Smooth muscle cell (in vitro differentiated cells): Measurements from ENCODE around the gene ZFAND5. TPM values are rescaled to one million over a fixed set of nuclear protein-coding genes. Genes with fewer than 3 reads are reported as not detected.

Source experiments
- DNase-seq: peaks from one replicate; lab custom pipeline; 2025; ENCODE audit not compliant: unreplicated experiment; lab: John Stamatoyannopoulos, UW
- H2AFZ ChIP-seq: fragments of 200-600 bp; sonication (generic); 2 replicates; pipeline ENCODE4 v1.6.0; 2016; ENCODE audit warnings: antibody characterized with exemption, low read depth, mild to moderate bottlenecking
- H3F3A ChIP-seq: fragments of 200-600 bp; sonication (generic); 2 replicates; pipeline ENCODE4 v1.6.0; 2017; ENCODE audit warnings: antibody characterized with exemption, low read depth
- H3K27ac ChIP-seq: fragments of 200-600 bp; sonication (generic); 2 replicates; pipeline ENCODE4 v1.5.1; 2016; ENCODE audit warnings: low read depth, mild to moderate bottlenecking
- H3K27me3 ChIP-seq: fragments of 200-600 bp; sonication (generic); 2 replicates; pipeline ENCODE4 v1.6.1; 2016; ENCODE audit warnings: low read depth, mild to moderate bottlenecking
- H3K36me3 ChIP-seq: fragments of 200-600 bp; sonication (generic); 2 replicates; pipeline ENCODE4 v1.5.1; 2016; ENCODE audit warnings: low read depth
- H3K4me1 ChIP-seq: fragments of 200-600 bp; sonication (generic); 2 replicates; pipeline ENCODE4 v1.5.1; 2016; ENCODE audit warnings: low read depth
- H3K4me2 ChIP-seq: fragments of 200-600 bp; sonication (generic); 2 replicates; pipeline ENCODE4 v1.6.0; 2016; ENCODE audit warnings: mild to moderate bottlenecking
- H3K4me3 ChIP-seq: fragments of 200-600 bp; sonication (generic); 2 replicates; pipeline ENCODE4 v1.5.1; 2016; ENCODE audit warnings: mild to moderate bottlenecking
- H3K79me2 ChIP-seq: fragments of 200-600 bp; sonication (generic); 2 replicates; pipeline ENCODE4 v1.6.0; 2016; ENCODE audit warnings: low read depth, mild to moderate bottlenecking
- H3K9ac ChIP-seq: fragments of 200-600 bp; sonication (generic); 2 replicates; pipeline ENCODE4 v1.6.0; 2016; ENCODE audit warnings: low read depth
- H3K9me3 ChIP-seq: fragments of 200-600 bp; sonication (generic); replicated peaks from 2 replicates; pipeline ENCODE4 v1.5.1; 2016; ENCODE audit warnings: low read depth
- H4K20me1 ChIP-seq: fragments of 200-600 bp; sonication (generic); 2 replicates; pipeline ENCODE4 v1.6.0; 2016; ENCODE audit warnings: low read depth
- CTCF ChIP-seq: fragments of 200-600 bp; sonication (generic); IDR thresholded peaks from 2 replicates; pipeline ENCODE4 v1.5.1; 2017; ENCODE audit warnings: borderline replicate concordance, mild to moderate bottlenecking, antibody characterized with exemption; ENCODE audit not compliant: insufficient read depth, poor library complexity, severe bottlenecking
- WGBS: methylation state at CpG from one replicate; pipeline ENCODE4 v1.1.7; 2016; ENCODE audit warnings: low lambda C conversion rate; 5-methylcytosine and 5-hydroxymethylcytosine counted together
- polyA plus RNA-seq: library from polyadenylated mRNA; unstranded; fragments of >200 nt; fragmentation: Nextera tagmentation; extraction: Ambion mirVana; gene quantifications from 2 replicates; pipeline ENCODE4 v1.2.1, GENCODE V29; 2016
- total RNA-seq: library from RNA; depleted of rRNA; stranded (reverse); fragments of >200 nt; gene quantifications from 2 replicates; pipeline ENCODE4 v1.2.3, GENCODE V29; 2014

The ZFAND5 gene
- total and polyA plus RNA-seq, 2 experiments from 2014 or later, result 163 to 244 TPM

- no peak for DNase-seq
- no peak overlapping the region for H3K4me3 ChIP-seq
- no peaks in the 10 kb centered on the region for H3K4me1 ChIP-seq
- H3K9me3 ChIP-seq, result no peaks in the 10 kb centered on the region
- H3K9ac ChIP-seq, result no peak overlapping the region
- no peak overlapping the region for H2AFZ ChIP-seq
- no peak overlapping the region for H3K4me2 ChIP-seq
- H4K20me1 ChIP-seq, result no peaks in the 10 kb centered on the region
- 86% methylated on average over 4 of the region's 4 CpGs for WGBS
- no peaks in the 10 kb centered on the region for H3K27me3 ChIP-seq
- H3F3A ChIP-seq, result no peaks in the 10 kb centered on the region
- no peak overlapping the region for H3K27ac ChIP-seq
- no peaks in the 10 kb centered on the region for H3K36me3 ChIP-seq
- TF ChIP-seq CTCF, result no peak
- H3K79me2 ChIP-seq, result no peaks in the 10 kb centered on the region
These were observed 17.4 kb upstream of the ZFAND5 start for GRCh38 chr9:72382405-72382804.

- no peak overlapping the region for H3K4me3 ChIP-seq
- DNase-seq, result no peak
- H3K36me3 ChIP-seq, result no peaks in the 10 kb centered on the region
- no peak overlapping the region for H3K9ac ChIP-seq
- H3K9me3 ChIP-seq, result no peaks in the 10 kb centered on the region
- no peak overlapping the region for H3K27ac ChIP-seq
- no peaks in the 10 kb centered on the region for H4K20me1 ChIP-seq
- no peaks in the 10 kb centered on the region for H3K27me3 ChIP-seq
- H2AFZ ChIP-seq, result no peak overlapping the region
- H3K79me2 ChIP-seq, result no peaks in the 10 kb centered on the region
- H3K4me1 ChIP-seq, result no peaks in the 10 kb centered on the region
- H3F3A ChIP-seq, result no peaks in the 10 kb centered on the region
- TF ChIP-seq CTCF, result no peak
- WGBS, result 90% methylated on average over 4 of the region's 4 CpGs
- H3K4me2 ChIP-seq, result no peak overlapping the region
These were observed 12.0 kb upstream of the ZFAND5 start for GRCh38 chr9:72377041-72377440.

- Histone ChIP-seq H3K27ac (no peak overlapping the region), H3F3A (no peaks in the 10 kb centered on the region), H3K4me1 (no peaks in the 10 kb centered on the region), H3K79me2 (no peaks in the 10 kb centered on the region), H3K9ac (no peak overlapping the region), H3K4me3 (no peak overlapping the region), H3K27me3 (no peaks in the 10 kb centered on the region), H3K36me3 (no peaks in the 10 kb centered on the region), H4K20me1 (no peaks in the 10 kb centered on the region), H3K9me3 (no peaks in the 10 kb centered on the region), H3K4me2 (no peak overlapping the region), H2AFZ (no peak overlapping the region)
- DNase-seq, result no peak
- no peak for TF ChIP-seq CTCF
These were observed 6.1 kb upstream of the ZFAND5 start for GRCh38 chr9:72371151-72371550.

- 3% methylated on average over 38 of the region's 38 CpGs for WGBS
- Histone ChIP-seq H3K4me2 (peak overlapping the region; percentile 83), H4K20me1 (peaks cover 41% of the 10 kb centered on the region), H3K27me3 (no peaks in the 10 kb centered on the region), H3K4me3 (peak overlapping the region; percentile 53), H3K4me1 (peaks cover 22% of the 10 kb centered on the region), H3K79me2 (peaks cover 42% of the 10 kb centered on the region), H2AFZ (peak overlapping the region; percentile 29), H3K36me3 (no peaks in the 10 kb centered on the region), H3K9ac (peak overlapping the region; percentile 94), H3K9me3 (no peaks in the 10 kb centered on the region), H3K27ac (peak overlapping the region; percentile 98), H3F3A (no peaks in the 10 kb centered on the region)
- peak; percentile 76 for DNase-seq
- TF ChIP-seq CTCF, result peak; percentile 6
These were observed 683 bp upstream of the ZFAND5 start for GRCh38 chr9:72365525-72366256.
